Measurements from ENCODE around the gene INTS11.
A peak's percentile ranks its signal among the peaks of the same experiment; 100 is the strongest.

The INTS11 gene

DNA sequence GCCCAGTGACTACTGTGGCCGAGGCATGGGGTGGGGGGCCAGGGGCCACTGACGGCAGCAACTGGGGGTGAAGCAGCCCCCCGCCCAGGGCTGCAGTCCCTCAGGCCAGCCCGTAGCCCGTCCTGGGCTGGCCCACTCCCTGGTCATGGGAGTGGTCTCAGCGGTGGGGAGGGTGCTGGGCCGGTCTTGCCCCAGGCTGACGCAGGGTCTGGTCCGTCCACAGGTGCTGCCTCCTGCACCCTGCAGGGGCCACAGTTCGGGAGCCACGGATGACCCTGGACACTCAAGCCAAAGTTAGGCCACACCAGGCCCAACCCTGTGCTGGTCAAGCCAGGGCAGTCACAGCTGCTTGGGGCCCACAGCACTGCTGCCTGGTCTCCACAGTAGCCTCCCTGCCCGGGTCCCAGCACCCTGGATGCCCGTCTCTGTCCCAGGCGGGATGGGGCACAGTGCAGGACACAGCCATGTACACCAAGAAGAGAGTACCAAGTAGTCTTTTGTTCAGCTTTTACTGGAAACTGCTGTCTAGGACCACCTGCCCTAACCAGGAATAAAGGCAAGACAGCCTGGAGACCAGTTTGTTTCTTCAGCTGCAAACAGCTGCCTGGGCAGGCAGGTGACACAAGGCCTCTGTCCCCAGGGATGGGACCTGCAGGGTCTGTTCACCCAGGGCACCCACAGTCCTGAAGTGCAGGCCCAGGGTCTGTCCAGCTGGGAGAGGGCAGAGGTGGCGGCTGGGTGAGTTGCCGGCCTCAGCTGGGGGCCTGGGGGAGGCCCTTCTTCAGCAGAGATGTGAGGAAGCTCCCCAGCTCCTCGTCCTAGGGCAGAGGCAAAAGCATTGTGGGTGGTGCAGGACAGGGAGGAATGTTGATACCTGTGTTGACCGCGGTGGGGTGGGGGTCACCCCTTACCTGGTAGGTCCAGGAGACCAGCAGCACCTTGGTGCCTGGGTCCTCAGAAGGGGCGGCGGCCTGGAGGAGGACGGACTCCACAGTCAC, 13.1 kb downstream of the INTS11 start:
- peaks cover 4% of the 10 kb centered on the region for H3K27me3 ChIP-seq
- H3K36me3 ChIP-seq = peaks cover 64% of the 10 kb centered on the region
- H3K27ac ChIP-seq = no peak overlapping the region
- H3K9me3 ChIP-seq = no peaks in the 10 kb centered on the region
- H3K4me3 ChIP-seq (ENCODE audit: low read depth in 1 of 2, low read length in 1 of 2) = no peak overlapping the region
- peaks cover 19 to 22% of the 10 kb centered on the region in 2 experiments for H3K4me1 ChIP-seq (ENCODE audit: control insufficient read depth in 1 of 2, insufficient read depth in 1 of 2, low read depth in 1 of 2, low read length in 1 of 2)
- TF ChIP-seq, protein P1, sequence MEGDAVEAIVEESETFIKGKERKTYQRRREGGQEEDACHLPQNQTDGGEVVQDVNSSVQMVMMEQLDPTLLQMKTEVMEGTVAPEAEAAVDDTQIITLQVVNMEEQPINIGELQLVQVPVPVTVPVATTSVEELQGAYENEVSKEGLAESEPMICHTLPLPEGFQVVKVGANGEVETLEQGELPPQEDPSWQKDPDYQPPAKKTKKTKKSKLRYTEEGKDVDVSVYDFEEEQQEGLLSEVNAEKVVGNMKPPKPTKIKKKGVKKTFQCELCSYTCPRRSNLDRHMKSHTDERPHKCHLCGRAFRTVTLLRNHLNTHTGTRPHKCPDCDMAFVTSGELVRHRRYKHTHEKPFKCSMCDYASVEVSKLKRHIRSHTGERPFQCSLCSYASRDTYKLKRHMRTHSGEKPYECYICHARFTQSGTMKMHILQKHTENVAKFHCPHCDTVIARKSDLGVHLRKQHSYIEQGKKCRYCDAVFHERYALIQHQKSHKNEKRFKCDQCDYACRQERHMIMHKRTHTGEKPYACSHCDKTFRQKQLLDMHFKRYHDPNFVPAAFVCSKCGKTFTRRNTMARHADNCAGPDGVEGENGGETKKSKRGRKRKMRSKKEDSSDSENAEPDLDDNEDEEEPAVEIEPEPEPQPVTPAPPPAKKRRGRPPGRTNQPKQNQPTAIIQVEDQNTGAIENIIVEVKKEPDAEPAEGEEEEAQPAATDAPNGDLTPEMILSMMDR (IDR thresholded peaks at IDR 0.05) = no peak

DNA sequence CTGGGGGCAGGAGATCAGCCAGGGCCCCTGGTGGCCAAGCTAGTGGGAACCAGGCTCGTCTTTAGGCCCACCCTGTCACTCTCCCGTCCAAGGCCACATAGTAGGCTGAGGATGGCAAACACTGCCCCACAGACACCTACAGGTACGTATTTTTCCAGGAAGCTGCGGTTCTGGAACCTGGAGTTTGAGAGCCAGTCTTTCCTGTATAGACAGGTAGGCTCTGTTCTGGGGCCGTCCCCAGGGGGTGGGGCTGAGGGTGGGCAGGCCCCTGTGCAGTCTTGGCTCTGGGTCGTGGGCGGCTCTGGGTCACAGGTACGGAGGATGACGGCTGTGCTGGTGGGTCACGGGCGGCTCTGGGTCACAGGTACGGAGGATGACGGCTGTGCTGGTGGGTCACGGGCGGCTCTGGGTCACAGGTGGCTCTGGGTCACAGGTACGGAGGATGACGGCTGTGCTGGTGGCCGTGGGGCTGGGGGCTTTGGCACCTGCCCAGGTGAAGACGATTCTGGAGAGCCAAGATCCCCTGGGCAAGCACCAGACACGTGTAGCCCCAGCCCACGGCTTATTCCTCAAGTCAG, 13.9 kb downstream of the INTS11 start:
- Histone ChIP-seq H3K4me3 (ENCODE audit: low read depth in 1 of 2, low read length in 1 of 2) (no peak overlapping the region), H3K27ac (no peak overlapping the region), H3K9me3 (no peaks in the 10 kb centered on the region), H3K4me1 (ENCODE audit: control insufficient read depth in 1 of 2, insufficient read depth in 1 of 2, low read depth in 1 of 2, low read length in 1 of 2) (peaks cover 28 to 31% of the 10 kb centered on the region in 2 experiments), H3K27me3 (peaks cover 4% of the 10 kb centered on the region), H3K36me3 (peaks cover 56% of the 10 kb centered on the region)
- TF ChIP-seq, protein P1 (IDR thresholded peaks at IDR 0.05) = no peak

DNA sequence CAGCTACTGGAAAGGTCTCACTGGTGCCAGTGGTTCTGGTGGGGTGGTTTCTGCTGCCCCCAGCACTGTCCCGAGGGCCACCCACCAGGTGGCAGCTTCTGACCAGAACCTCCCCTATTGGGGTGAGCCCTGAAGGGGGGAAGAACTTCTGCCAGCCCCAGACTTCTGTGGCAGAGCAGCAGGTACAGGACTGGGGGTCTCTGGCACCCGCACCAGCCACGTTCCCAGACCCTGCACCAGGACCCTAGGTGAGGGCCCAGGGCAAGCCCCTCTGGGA, 14.4 kb downstream of the INTS11 start:
- Histone ChIP-seq H3K36me3 (peaks cover 53% of the 10 kb centered on the region), H3K27ac (no peak overlapping the region), H3K4me3 (ENCODE audit: low read depth in 1 of 2, low read length in 1 of 2) (no peak overlapping the region), H3K4me1 (ENCODE audit: control insufficient read depth in 1 of 2, insufficient read depth in 1 of 2, low read depth in 1 of 2, low read length in 1 of 2) (peaks cover 33 to 36% of the 10 kb centered on the region in 2 experiments), H3K27me3 (peaks cover 4% of the 10 kb centered on the region), H3K9me3 (no peaks in the 10 kb centered on the region)
- TF ChIP-seq, protein P1 (IDR thresholded peaks at IDR 0.05) = no peak

DNA sequence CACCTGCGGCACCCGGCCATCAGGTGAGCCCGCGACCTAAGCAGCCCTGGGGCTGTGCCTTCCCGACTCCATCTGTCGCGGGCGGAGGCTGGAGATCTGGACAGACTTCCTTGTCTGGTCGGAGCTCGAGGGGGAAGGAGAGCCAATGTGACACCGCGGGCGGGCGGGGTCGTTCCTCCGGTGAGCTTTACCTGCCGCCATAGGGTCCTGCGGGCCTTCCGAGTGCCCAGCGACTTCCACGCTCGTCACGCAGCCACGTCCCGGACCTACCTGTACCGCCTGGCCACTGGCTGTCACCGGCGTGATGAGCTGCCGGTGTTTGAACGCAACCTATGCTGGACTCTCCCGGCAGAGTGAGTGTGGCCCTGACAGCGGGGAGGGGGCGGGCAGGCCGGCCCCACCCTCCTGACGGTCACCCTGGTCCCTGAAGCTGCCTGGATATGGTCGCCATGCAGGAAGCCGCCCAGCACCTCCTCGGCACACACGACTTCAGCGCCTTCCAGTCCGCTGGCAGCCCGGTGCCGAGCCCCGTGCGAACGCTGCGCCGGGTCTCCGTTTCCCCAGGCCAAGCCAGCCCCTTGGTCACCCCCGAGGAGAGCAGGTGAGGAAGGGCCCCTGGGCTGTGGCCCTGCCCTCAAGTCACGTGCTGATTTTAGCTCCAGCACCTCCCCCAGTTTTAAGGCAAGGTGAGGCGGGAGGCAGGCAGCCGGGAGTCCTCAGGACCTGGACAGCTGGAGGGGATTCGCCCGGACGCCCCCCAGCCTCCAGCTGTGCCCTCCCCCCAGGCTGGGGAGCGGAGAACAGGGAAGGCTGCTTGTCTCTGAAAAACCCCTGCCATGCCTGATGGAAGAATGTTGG, 15.0 kb downstream of the INTS11 start:
- Histone ChIP-seq H3K9me3 (no peaks in the 10 kb centered on the region), H3K4me3 (ENCODE audit: low read depth in 1 of 2, low read length in 1 of 2) (peak overlapping the region; percentile 82 to 98), H3K27me3 (peaks cover 4% of the 10 kb centered on the region), H3K27ac (peak overlapping the region; percentile 99), H3K4me1 (ENCODE audit: control insufficient read depth in 1 of 2, insufficient read depth in 1 of 2, low read depth in 1 of 2, low read length in 1 of 2) (peaks cover 37 to 42% of the 10 kb centered on the region in 2 experiments), H3K36me3 (peaks cover 47% of the 10 kb centered on the region)
- TF ChIP-seq, protein P1 (IDR thresholded peaks at IDR 0.05) = no peak

DNA sequence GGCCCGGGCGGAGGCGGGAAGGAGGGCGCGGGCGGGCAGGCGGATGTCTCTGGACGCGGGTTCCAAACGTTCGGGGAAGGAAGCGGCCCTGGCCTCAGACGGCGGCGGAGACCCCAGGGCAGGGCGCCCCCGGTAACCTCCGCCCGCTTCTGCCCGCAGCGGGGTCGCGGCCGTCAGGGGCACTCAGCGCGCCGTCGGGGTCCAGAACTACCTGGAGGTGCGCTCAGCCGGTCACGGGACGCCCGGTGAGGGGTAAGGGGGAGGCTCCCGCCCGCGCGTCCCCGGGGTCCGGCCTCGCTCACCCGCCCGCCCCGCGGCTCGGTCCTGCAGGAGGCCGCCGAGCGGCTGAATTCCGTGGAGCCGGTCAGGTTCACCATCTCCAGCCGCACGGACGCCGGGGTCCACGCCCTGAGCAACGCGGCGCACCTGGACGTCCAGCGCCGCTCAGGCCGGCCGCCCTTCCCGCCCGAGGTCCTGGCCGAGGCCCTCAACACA, 15.7 kb downstream of the INTS11 start:
- H3K36me3 ChIP-seq = peaks cover 40% of the 10 kb centered on the region
- TF ChIP-seq, protein P1 (IDR thresholded peaks at IDR 0.05) = no peak
- H3K4me1 ChIP-seq (ENCODE audit: control insufficient read depth in 1 of 2, insufficient read depth in 1 of 2, low read depth in 1 of 2, low read length in 1 of 2) = peaks cover 37 to 43% of the 10 kb centered on the region in 2 experiments
- no peaks in the 10 kb centered on the region for H3K9me3 ChIP-seq
- H3K4me3 ChIP-seq (ENCODE audit: low read depth in 1 of 2, low read length in 1 of 2) = peak overlapping the region; percentile 82 to 98
- H3K27ac ChIP-seq = peak overlapping the region; percentile 99
- peaks cover 4% of the 10 kb centered on the region for H3K27me3 ChIP-seq

Measured in neutrophil (primary cell).